IMR-90 (cell line): ENCODE data around the gene CCDC107. TPM values are rescaled to one million over a fixed set of nuclear protein-coding genes. Genes with fewer than 3 reads are reported as not detected.

Source experiments
- ATAC-seq: fragments of 200-7000 bp; cut with Tn5 transposase; 2 replicates; pipeline ENCODE4 v1.9.1; 2020; ENCODE audit warnings: low read depth, mild to moderate bottlenecking, moderate library complexity
- BruUV-seq: library from RNA; stranded (reverse); fragments of 400-500 nt; replicated peaks from 2 replicates; lab custom pipeline; 2021; lab: Mats Ljungman, UMichigan
- CTCF ChIA-PET: fragments of 300-600 bp; formaldehyde crosslinking; extraction: SDS; loops from one replicate; lab custom pipeline; 2021; ENCODE audit warnings: antibody characterized with exemption; lab: Yijun Ruan, JAX
- POLR2A ChIA-PET: fragments of 300-600 bp; sonication (Branson Sonifier 250); formaldehyde crosslinking; loops from one replicate; lab custom pipeline; 2022; ENCODE audit warnings: antibody characterized with exemption; ENCODE audit not compliant: unreplicated experiment; lab: Charles Lee
- DNase-seq: peaks from one replicate; pipeline ENCODE4 v3.0.0; 2013
- H2AFZ ChIP-seq: replicated peaks from 2 replicates; pipeline ENCODE3; 2013; ENCODE audit warnings: low read length, mild to moderate bottlenecking; ENCODE audit not compliant: poor library complexity
- H2AK5ac ChIP-seq: 2 replicates; pipeline ENCODE4 v1.6.1; 2013; ENCODE audit warnings: low read depth, low read length, inconsistent platforms
- H2AK9ac ChIP-seq: replicated peaks from 2 replicates; pipeline ENCODE3; 2013; ENCODE audit warnings: mild to moderate bottlenecking, low read depth, low read length, moderate library complexity; ENCODE audit not compliant: poor library complexity
- H2BK120ac ChIP-seq: 2 replicates; pipeline ENCODE4 v1.6.1; 2013; ENCODE audit warnings: low read depth, low read length, inconsistent platforms
- H2BK15ac ChIP-seq: 3 replicates; pipeline ENCODE4 v1.6.1; 2013; ENCODE audit warnings: low read depth, low read length, inconsistent platforms
- H2BK20ac ChIP-seq: 2 replicates; pipeline ENCODE4 v1.6.1; 2013; ENCODE audit warnings: low read depth, mild to moderate bottlenecking, inconsistent platforms, low read length, moderate library complexity
- H2BK5ac ChIP-seq: 2 replicates; pipeline ENCODE4 v1.6.1; 2013; ENCODE audit warnings: mild to moderate bottlenecking, low read depth, low read length, inconsistent platforms; ENCODE audit not compliant: poor library complexity, severe bottlenecking
- H3K14ac ChIP-seq: replicated peaks from 2 replicates; pipeline ENCODE4 v1.6.1; 2013; ENCODE audit warnings: low read depth, low read length, inconsistent platforms
- H3K18ac ChIP-seq: 2 replicates; pipeline ENCODE4 v1.6.1; 2013; ENCODE audit warnings: low read depth, low read length, control low read depth
- H3K23ac ChIP-seq: 2 replicates; pipeline ENCODE4 v1.6.1; 2013; ENCODE audit warnings: low read depth, low read length, inconsistent platforms
- H3K27ac ChIP-seq: 2 replicates; pipeline ENCODE4 v1.5.1; 2013; ENCODE audit warnings: mild to moderate bottlenecking, control low read depth, low read length; ENCODE audit not compliant: insufficient read depth
- H3K27me3 ChIP-seq: 2 replicates; pipeline ENCODE4 v1.6.1; 2013; ENCODE audit warnings: low read length; ENCODE audit not compliant: control insufficient read depth, insufficient read depth
- H3K36me3 ChIP-seq: 2 replicates; pipeline ENCODE4 v1.6.1; 2013; ENCODE audit warnings: low read length, mixed read lengths; ENCODE audit not compliant: control insufficient read depth, insufficient read depth
- H3K4ac ChIP-seq: 2 replicates; pipeline ENCODE4 v1.6.1; 2013; ENCODE audit warnings: low read depth, low read length, inconsistent platforms
- H3K4me1 ChIP-seq: 2 replicates; pipeline ENCODE4 v1.6.1; 2013; ENCODE audit warnings: low read length, mixed read lengths; ENCODE audit not compliant: control insufficient read depth, insufficient read depth
- H3K4me2 ChIP-seq: 2 replicates; pipeline ENCODE4 v1.6.1; 2013; ENCODE audit warnings: low read depth, mild to moderate bottlenecking, control low read depth, low read length, moderate library complexity
- H3K4me3 ChIP-seq: 2 replicates; pipeline ENCODE4 v1.5.1; 2013; ENCODE audit warnings: low read depth, mild to moderate bottlenecking, control low read depth, low read length, moderate library complexity; ENCODE audit not compliant: insufficient read depth
- H3K56ac ChIP-seq: 2 replicates; pipeline ENCODE4 v1.6.1; 2013; ENCODE audit warnings: low read length, inconsistent platforms; ENCODE audit not compliant: insufficient read depth; ENCODE audit errors: extremely low read depth
- H3K79me1 ChIP-seq, 2 experiments: 2 replicates each; pipeline ENCODE4 v1.6.1; 2013; ENCODE audit warnings: low read length in 2 of 2, inconsistent platforms in 1 of 2, low read depth in 1 of 2
- H3K9ac ChIP-seq: 2 replicates; pipeline ENCODE4 v1.6.1; 2013; ENCODE audit warnings: low read depth, low read length, control low read depth
- H3K9me1 ChIP-seq: 2 replicates; pipeline ENCODE4 v1.6.1; 2013; ENCODE audit warnings: low read length, inconsistent platforms; ENCODE audit not compliant: insufficient read depth
- H3K9me3 ChIP-seq: 2 replicates; pipeline ENCODE4 v1.6.1; 2013; ENCODE audit warnings: low read length; ENCODE audit not compliant: control insufficient read depth, insufficient read depth
- H4K20me1 ChIP-seq: 2 replicates; pipeline ENCODE4 v1.6.1; 2013; ENCODE audit warnings: low read length, inconsistent platforms; ENCODE audit not compliant: insufficient read depth
- H4K5ac ChIP-seq: 2 replicates; pipeline ENCODE4 v1.6.1; 2013; ENCODE audit warnings: mild to moderate bottlenecking, low read depth, low read length, control low read depth
- H4K8ac ChIP-seq, 2 experiments: 2 replicates each; pipeline ENCODE4 v1.6.1; 2013; ENCODE audit warnings: low read depth in 2 of 2, low read length in 2 of 2, control low read depth in 1 of 2, inconsistent platforms in 1 of 2
- H4K91ac ChIP-seq: 2 replicates; pipeline ENCODE4 v1.6.1; 2013; ENCODE audit warnings: low read depth, low read length, inconsistent platforms; ENCODE audit not compliant: insufficient read depth
- BHLHE40 ChIP-seq: fragments of 150-350 bp; IDR thresholded peaks from 2 replicates; pipeline ENCODE4 v1.6.1; 2016; ENCODE audit warnings: mild to moderate bottlenecking, low read depth, low read length
- CEBPB ChIP-seq: IDR thresholded peaks from 2 replicates; pipeline ENCODE4 v1.6.1; 2012; ENCODE audit warnings: low read depth, low read length, improper control_type of control experiment
- CHD1 ChIP-seq: IDR thresholded peaks from 2 replicates; pipeline ENCODE4 v1.6.1; 2012; ENCODE audit warnings: low read depth, low read length, improper control_type of control experiment
- CTCF ChIP-seq: conservative IDR thresholded peaks from 2 replicates; pipeline ENCODE4 v1.5.1; 2012; ENCODE audit warnings: mild to moderate bottlenecking, low read depth, low read length, improper control_type of control experiment
- FOS ChIP-seq: fragments of 150-350 bp; IDR thresholded peaks from 2 replicates; pipeline ENCODE4 v1.6.1; 2016; ENCODE audit warnings: low read depth, low read length
- MXI1 ChIP-seq: IDR thresholded peaks from 2 replicates; pipeline ENCODE4 v1.6.1; 2012; ENCODE audit warnings: low read depth, mild to moderate bottlenecking, low read length, moderate library complexity, borderline replicate concordance
- RAD21 ChIP-seq: IDR thresholded peaks from 2 replicates; pipeline ENCODE4 v1.6.1; 2012; ENCODE audit warnings: low read length, improper control_type of control experiment
- RFX5 ChIP-seq: IDR thresholded peaks from 2 replicates; pipeline ENCODE4 v1.8.0; 2012; ENCODE audit warnings: low read depth, mild to moderate bottlenecking, low read length, moderate library complexity
- USF2 ChIP-seq: fragments of 150-350 bp; IDR thresholded peaks from 2 replicates; pipeline ENCODE4 v1.6.1; 2017; ENCODE audit warnings: mild to moderate bottlenecking, antibody characterized with exemption, low read length, low read depth
- WGBS, 2 experiments: methylation state at CpG; one replicate each; pipeline versions ENCODE4 v1.1.5 to v1.1.7; 2013; ENCODE audit warnings: missing lambda C conversion rate in 2 of 2; ENCODE audit not compliant: insufficient read length in 1 of 2; ENCODE audit errors: extremely low coverage in 2 of 2; 5-methylcytosine and 5-hydroxymethylcytosine counted together
- dilution Hi-C: fragments of 300-500 bp; cut with HindIII; formaldehyde crosslinking; loops from one replicate; pipeline ENCODE4 v1.14.3; 2018; ENCODE audit warnings: low sequenced_read_pairs; ENCODE audit not compliant: unreplicated experiment
- in situ Hi-C: fragments of 300-500 bp; cut with MboI; formaldehyde crosslinking; loops from 3 replicates; pipeline ENCODE4 v1.14.3; 2019; ENCODE audit warnings: low sequenced_read_pairs, inconsistent platforms, mixed read lengths
- intact Hi-C: fragments of 100-400 bp; cut with micrococcal nuclease; formaldehyde crosslinking; loops from 2 replicates; pipeline ENCODE4 v1.10.0; 2022
- polyA plus RNA-seq, 3 experiments: library from polyadenylated mRNA; depleted of rRNA; stranded (reverse); fragments of >200 nt; gene quantifications; 2 replicates each; pipeline ENCODE4 v1.2.3, GENCODE V29; 2012; ENCODE audit warnings: low replicate concordance in 1 of 3
- total RNA-seq: library from RNA; depleted of rRNA; stranded (reverse); fragments of >200 nt; gene quantifications from 2 replicates; pipeline ENCODE4 v1.2.3, GENCODE V29; 2012

The CCDC107 gene
- total and polyA plus RNA-seq, 2 of the 4 experiments (the other 2 are of a cell fraction) = 6.8 to 21.1 TPM

- Histone ChIP-seq H2BK15ac (no peak overlapping the region), H3K79me1 (peaks cover 58 to 74% of the 10 kb centered on the region in 2 experiments), H3K56ac (no peak overlapping the region), H3K4me3 (no peak overlapping the region), H3K14ac (no peak overlapping the region), H3K4me1 (no peaks in the 10 kb centered on the region), H3K4ac (no peak overlapping the region), H3K27ac (no peak overlapping the region), H2AK5ac (no peak overlapping the region), H4K91ac (no peak overlapping the region), H3K23ac (no peak overlapping the region), H3K36me3 (peaks cover 85% of the 10 kb centered on the region), H3K9ac (no peak overlapping the region), H2BK20ac (no peak overlapping the region), H2BK5ac (no peak overlapping the region), H4K8ac (no peak overlapping the region), H3K4me2 (no peak overlapping the region), H2AK9ac (no peak overlapping the region), H3K9me1 (peaks cover 7% of the 10 kb centered on the region), H2BK120ac (no peak overlapping the region), H3K18ac (no peak overlapping the region), H3K9me3 (no peaks in the 10 kb centered on the region), H2AFZ (peak overlapping the region; percentile 27), H4K20me1 (peaks cover 18% of the 10 kb centered on the region), H4K5ac (no peak overlapping the region), H3K27me3 (no peaks in the 10 kb centered on the region)
- TF ChIP-seq BHLHE40 (no peak), RFX5 (no peak), USF2 (no peak), CEBPB (no peak), CTCF (no peak), CHD1 (no peak), MXI1 (no peak), RAD21 (no peak), FOS (no peak)
- no peak for DNase-seq
- ATAC-seq = no peak
- in situ Hi-C loops = no loop called here
- CTCF ChIA-PET = interaction anchor here (0.6 kb wide), 1 partner anchor 39 kb away, joined by 4 read pairs; no protein-coding TSS in a partner anchor
- intact Hi-C loops = no loop called here
- WGBS, 2 experiments = 100% methylated on average over 7 of the region's 10 CpGs; no CpG with 5 or more reads in 1 of the 2 experiments
- BruUV-seq = no TSS peak
- dilution Hi-C loops = no loop called here
- POLR2A ChIA-PET = no interaction called here
Observed at GRCh38 chr9:35706951-35707350, 48.9 kb downstream of the CCDC107 start.
